Stimulated activated CD4-positive, alpha-beta T cell treated with anti-CD3 and anti-CD28 coated beads, Interleukin-1b, Interleukin-23, amount 100 ng/mL, for 1 hour (primary cell): ENCODE measurements around the gene IL21R.

Experiments
- DNase-seq, 2 donors: peaks; one replicate each; pipeline ENCODE4 v3.0.0-alpha.2; 2020; ENCODE audit warnings: low read depth in 2 of 2

IL21R gene

GRCh38 chr16:27462846-27463682 is 61.1 kb downstream of the IL21R start:
- no peak for DNase-seq

GRCh38 chr16:27463741-27464591 is 62.0 kb downstream of the IL21R start:
- DNase-seq, result peak in 1 of 2 donors; percentile 20

- no peak for DNase-seq
These were observed 62.9 kb downstream of the IL21R start for GRCh38 chr16:27464626-27465482.

GRCh38 chr16:27465483-27465879 is 63.5 kb downstream of the IL21R start:
- DNase-seq, result no peak

GRCh38 chr16:27468941-27469531 is 67.1 kb downstream of the IL21R start:
- DNase-seq, result no peak

GRCh38 chr16:27470567-27471431 is 68.8 kb downstream of the IL21R start:
- DNase-seq, result no peak

- DNase-seq, result no peak
These were observed 69.7 kb downstream of the IL21R start for GRCh38 chr16:27471661-27472060.

- no peak for DNase-seq
These were observed 70.4 kb downstream of the IL21R start for GRCh38 chr16:27472091-27473020.

- no peak for DNase-seq
These were observed 71.3 kb downstream of the IL21R start for GRCh38 chr16:27473101-27473900.

GRCh38 chr16:27474041-27474440 is 72.1 kb downstream of the IL21R start:
- DNase-seq, result no peak

- DNase-seq, result no peak
These were observed 72.9 kb downstream of the IL21R start for GRCh38 chr16:27474921-27475320.

- no peak for DNase-seq
These were observed 73.6 kb downstream of the IL21R start for GRCh38 chr16:27475561-27475960.

GRCh38 chr16:27476240-27476639 is 74.3 kb downstream of the IL21R start:
- DNase-seq, result no peak

GRCh38 chr16:27480761-27481160 is 78.8 kb downstream of the IL21R start:
- DNase-seq, result no peak

GRCh38 chr16:27481282-27481934 is 79.4 kb downstream of the IL21R start:
- DNase-seq, result no peak

- no peak for DNase-seq
These were observed 80.6 kb downstream of the IL21R start for GRCh38 chr16:27482397-27483087.

GRCh38 chr16:27483088-27483437 is 81.1 kb downstream of the IL21R start:
- DNase-seq, result no peak

- DNase-seq, result no peak
These were observed 81.7 kb downstream of the IL21R start for GRCh38 chr16:27483624-27484023.
